ENCODE data around the gene HYAL2.

HYAL2 gene

GRCh38 chr3:50364573-50365079 lies 42.1 kb upstream of the HYAL2 start:
- no peak for TF ChIP-seq CTCF (IDR thresholded peaks at IDR 0.05; ENCODE audit: insufficient read depth, low read depth, low read length, missing control alignments)
- no peak for DNase-seq (ENCODE audit: low read depth)
- H3K4me3 ChIP-seq (ENCODE audit: low read length) = peak overlapping the region; percentile 68

- no peak for DNase-seq (ENCODE audit: low read depth)
- TF ChIP-seq CTCF (IDR thresholded peaks at IDR 0.05; ENCODE audit: insufficient read depth, low read depth, low read length, missing control alignments) = no peak
- H3K4me3 ChIP-seq (ENCODE audit: low read length) = peak overlapping the region; percentile 77
Measured at GRCh38 chr3:50359760-50360110, 37.2 kb upstream of the HYAL2 start.

- TF ChIP-seq CTCF (IDR thresholded peaks at IDR 0.05; ENCODE audit: insufficient read depth, low read depth, low read length, missing control alignments) = no peak
- peak; percentile 99 for DNase-seq (ENCODE audit: low read depth)
- H3K4me3 ChIP-seq (ENCODE audit: low read length) = peak within 1 kb of the TSS; percentile 77
Measured at GRCh38 chr3:50358911-50359759, 36.6 kb upstream of the HYAL2 start, which contains the start of gene TMEM115. Gene TMEM115 (minus strand): TSS chr3:50359521. CDS start chr3:50359063, 458 bp downstream.

- peak overlapping the region; percentile 77 for H3K4me3 ChIP-seq (ENCODE audit: low read length)
- TF ChIP-seq CTCF (IDR thresholded peaks at IDR 0.05; ENCODE audit: insufficient read depth, low read depth, low read length, missing control alignments) = no peak
- DNase-seq (ENCODE audit: low read depth) = no peak
Measured at GRCh38 chr3:50358355-50358910, 35.9 kb upstream of the HYAL2 start.

- DNase-seq (ENCODE audit: low read depth) = no peak
- TF ChIP-seq CTCF (IDR thresholded peaks at IDR 0.05; ENCODE audit: insufficient read depth, low read depth, low read length, missing control alignments) = no peak
- peak overlapping the region; percentile 77 for H3K4me3 ChIP-seq (ENCODE audit: low read length)
Measured at GRCh38 chr3:50357481-50357880, 34.9 kb upstream of the HYAL2 start.

- TF ChIP-seq CTCF (IDR thresholded peaks at IDR 0.05; ENCODE audit: insufficient read depth, low read depth, low read length, missing control alignments) = no peak
- H3K4me3 ChIP-seq (ENCODE audit: low read length) = peak overlapping the region; percentile 77
- DNase-seq (ENCODE audit: low read depth) = peak; percentile 44
Measured at GRCh38 chr3:50356553-50356952, 34.0 kb upstream of the HYAL2 start.

Data from epithelial cell of esophagus (primary cell).